CD4-positive, alpha-beta T cell treated with Interleukin-12 subunit alpha and Interleukin-12 subunit beta, for 1 hour (primary cell): ENCODE data around the gene PROK2.

Source experiments
- DNase-seq: peaks from one replicate; pipeline ENCODE4 v3.0.0-alpha.2; 2020

Gene PROK2

GRCh38 chr3:71786217-71786549 lies 1.2 kb upstream of the PROK2 start:
- no peak for DNase-seq

- DNase-seq = no peak
Measured at GRCh38 chr3:71785532-71786216, 726 bp upstream of the PROK2 start.

- DNase-seq = no peak
Measured at GRCh38 chr3:71784201-71784913, 591 bp downstream of the PROK2 start.

- no peak for DNase-seq
Measured at GRCh38 chr3:71783152-71783551, 1.8 kb downstream of the PROK2 start.

GRCh38 chr3:71780430-71780829 lies 4.5 kb downstream of the PROK2 start:
- DNase-seq = no peak

GRCh38 chr3:71779674-71780377 lies 5.1 kb downstream of the PROK2 start:
- DNase-seq = peak; percentile 27

- DNase-seq = no peak
Measured at GRCh38 chr3:71778353-71778752, 6.6 kb downstream of the PROK2 start.

GRCh38 chr3:71776538-71776937 lies 8.4 kb downstream of the PROK2 start:
- no peak for DNase-seq

- DNase-seq = no peak
Measured at GRCh38 chr3:71771884-71772283, 13.1 kb downstream of the PROK2 start.

- DNase-seq = no peak
Measured at GRCh38 chr3:71771126-71771525, 13.8 kb downstream of the PROK2 start.

- DNase-seq = no peak
Measured at GRCh38 chr3:71763426-71763825, 21.5 kb downstream of the PROK2 start.

- no peak for DNase-seq
Measured at GRCh38 chr3:71760140-71760539, 24.8 kb downstream of the PROK2 start.

GRCh38 chr3:71759401-71759800 lies 25.5 kb downstream of the PROK2 start:
- no peak for DNase-seq

- DNase-seq = no peak
Measured at GRCh38 chr3:71758091-71758490, 26.9 kb downstream of the PROK2 start.

- DNase-seq = no peak
Measured at GRCh38 chr3:71754610-71755253, 30.2 kb downstream of the PROK2 start.

GRCh38 chr3:71753701-71754609 lies 31.0 kb downstream of the PROK2 start, which contains the start of gene GPR27:
GPR27 (plus strand) TSS chr3:71753855; CDS start chr3:71754050, 195 bp downstream.
- DNase-seq = no peak

- no peak for DNase-seq
Measured at GRCh38 chr3:71752831-71753700, 31.9 kb downstream of the PROK2 start.

- DNase-seq = no peak
Measured at GRCh38 chr3:71751602-71752001, 33.3 kb downstream of the PROK2 start.

GRCh38 chr3:71744738-71745137 lies 40.2 kb downstream of the PROK2 start:
- no peak for DNase-seq

GRCh38 chr3:71742621-71743020 lies 42.3 kb downstream of the PROK2 start:
- no peak for DNase-seq

- no peak for DNase-seq
Measured at GRCh38 chr3:71734881-71735280, 50.1 kb downstream of the PROK2 start.
